ENCODE results near the gene ITGA11. TPM values are rescaled to one million over a fixed set of nuclear protein-coding genes. Genes with fewer than 3 reads are reported as not detected.

ITGA11 gene
- total RNA-seq, 3 donors from 2014 or later (not counting 1 experiment from before 2014, with no cell fraction given): not detected

DNA sequence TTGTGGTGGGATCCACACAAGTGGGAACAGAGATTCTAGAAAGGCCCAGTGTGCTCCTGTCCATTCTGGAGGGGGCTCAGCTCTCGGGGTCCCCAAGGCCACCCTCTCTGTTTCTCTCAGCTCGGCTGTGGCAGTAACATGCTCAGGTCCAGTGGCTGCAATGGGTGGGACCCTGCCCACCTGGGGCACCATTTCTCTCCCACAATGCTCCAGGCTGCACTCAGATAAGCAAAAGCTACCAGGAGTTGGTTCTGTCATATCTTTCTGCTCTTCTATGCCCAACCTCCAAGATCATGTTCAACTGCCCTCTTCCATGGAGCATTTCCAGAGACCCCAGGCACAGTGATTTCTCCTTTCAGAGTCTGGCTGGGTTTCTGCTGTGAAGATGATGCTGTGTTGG is 40.8 kb downstream of the ITGA11 start:
- Histone ChIP-seq H3K9me3 (ENCODE audit: control insufficient read depth, insufficient read depth, low read length) (no peaks in the 10 kb centered on the region), H3K27me3 (ENCODE audit: control insufficient read depth, insufficient read depth, low read length) (peaks cover 4% of the 10 kb centered on the region), H3K36me3 (ENCODE audit: control insufficient read depth, insufficient read depth, low read length) (no peaks in the 10 kb centered on the region), H3K4me1 (ENCODE audit: control insufficient read depth, insufficient read depth, low read length) (no peaks in the 10 kb centered on the region), H3K27ac (ENCODE audit: low read length) (no peak overlapping the region), H3K4me3 (ENCODE audit: low read length) (no peak overlapping the region)
- DNase-seq: peak in 1 of 2 donors; percentile 8
- Mint-ChIP-seq H3K4me3 (no peak overlapping the region), H3K27me3 (ENCODE audit: low read depth in 2 of 2) (peaks cover 25 to 42% of the 10 kb centered on the region in 2 donors), H3K9me3 (no peaks in the 10 kb centered on the region), H3K4me1 (no peaks in the 10 kb centered on the region), H3K36me3 (no peaks in the 10 kb centered on the region), H3K27ac (no peak overlapping the region)
- no peak for ATAC-seq
- TF ChIP-seq, protein P1, sequence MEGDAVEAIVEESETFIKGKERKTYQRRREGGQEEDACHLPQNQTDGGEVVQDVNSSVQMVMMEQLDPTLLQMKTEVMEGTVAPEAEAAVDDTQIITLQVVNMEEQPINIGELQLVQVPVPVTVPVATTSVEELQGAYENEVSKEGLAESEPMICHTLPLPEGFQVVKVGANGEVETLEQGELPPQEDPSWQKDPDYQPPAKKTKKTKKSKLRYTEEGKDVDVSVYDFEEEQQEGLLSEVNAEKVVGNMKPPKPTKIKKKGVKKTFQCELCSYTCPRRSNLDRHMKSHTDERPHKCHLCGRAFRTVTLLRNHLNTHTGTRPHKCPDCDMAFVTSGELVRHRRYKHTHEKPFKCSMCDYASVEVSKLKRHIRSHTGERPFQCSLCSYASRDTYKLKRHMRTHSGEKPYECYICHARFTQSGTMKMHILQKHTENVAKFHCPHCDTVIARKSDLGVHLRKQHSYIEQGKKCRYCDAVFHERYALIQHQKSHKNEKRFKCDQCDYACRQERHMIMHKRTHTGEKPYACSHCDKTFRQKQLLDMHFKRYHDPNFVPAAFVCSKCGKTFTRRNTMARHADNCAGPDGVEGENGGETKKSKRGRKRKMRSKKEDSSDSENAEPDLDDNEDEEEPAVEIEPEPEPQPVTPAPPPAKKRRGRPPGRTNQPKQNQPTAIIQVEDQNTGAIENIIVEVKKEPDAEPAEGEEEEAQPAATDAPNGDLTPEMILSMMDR (IDR thresholded peaks at IDR 0.05): no peak
- 81% methylated on average over 2 of the region's 2 CpGs for WGBS (ENCODE audit: insufficient coverage)
- intact Hi-C loops (cut with micrococcal nuclease): no loop called here

DNA sequence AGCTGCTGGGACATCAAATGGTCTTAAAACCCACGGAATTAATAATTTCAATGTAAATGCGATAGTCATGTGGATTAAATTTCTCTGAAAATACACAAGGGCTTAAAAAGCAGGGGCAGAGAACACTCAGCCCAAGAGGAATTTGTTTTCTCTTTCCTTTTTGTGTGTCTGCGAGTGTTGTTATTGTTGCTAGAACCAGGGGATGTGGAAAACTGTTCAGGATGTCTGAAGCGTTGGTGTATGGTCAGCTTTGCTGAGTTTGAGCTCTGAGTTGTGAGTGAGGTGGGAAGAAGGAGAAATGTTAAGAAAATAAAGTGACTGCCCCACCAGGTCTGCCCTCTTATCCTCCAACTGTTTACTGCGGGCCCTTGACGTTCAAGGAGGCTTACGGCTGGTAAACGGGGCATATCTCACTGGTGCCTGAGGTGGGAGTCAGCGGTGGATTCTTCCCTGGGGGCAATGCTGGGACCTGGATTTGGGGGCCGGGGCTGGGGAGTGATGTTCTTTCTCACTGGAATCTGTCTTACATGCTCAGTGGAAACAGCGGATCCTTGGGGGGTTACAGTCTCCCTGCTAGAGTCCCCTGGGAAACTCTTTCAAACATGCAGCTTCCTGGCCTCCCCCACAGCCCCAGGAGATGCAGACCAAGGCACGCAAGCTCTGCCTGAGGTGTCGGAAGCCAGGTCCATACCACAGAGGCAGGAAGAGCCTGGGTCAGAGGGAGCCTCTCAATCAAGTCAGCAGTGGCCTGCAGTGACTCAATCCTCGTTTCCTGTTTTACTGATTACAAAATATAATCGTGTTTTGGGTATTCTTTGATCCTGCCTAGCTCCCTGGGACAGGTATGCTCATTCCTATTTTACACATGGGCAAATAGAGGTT is 41.8 kb downstream of the ITGA11 start:
- no peak overlapping the region for H3K27ac Mint-ChIP-seq
- peaks cover 4% of the 10 kb centered on the region for H3K27me3 ChIP-seq (ENCODE audit: control insufficient read depth, insufficient read depth, low read length)

DNA sequence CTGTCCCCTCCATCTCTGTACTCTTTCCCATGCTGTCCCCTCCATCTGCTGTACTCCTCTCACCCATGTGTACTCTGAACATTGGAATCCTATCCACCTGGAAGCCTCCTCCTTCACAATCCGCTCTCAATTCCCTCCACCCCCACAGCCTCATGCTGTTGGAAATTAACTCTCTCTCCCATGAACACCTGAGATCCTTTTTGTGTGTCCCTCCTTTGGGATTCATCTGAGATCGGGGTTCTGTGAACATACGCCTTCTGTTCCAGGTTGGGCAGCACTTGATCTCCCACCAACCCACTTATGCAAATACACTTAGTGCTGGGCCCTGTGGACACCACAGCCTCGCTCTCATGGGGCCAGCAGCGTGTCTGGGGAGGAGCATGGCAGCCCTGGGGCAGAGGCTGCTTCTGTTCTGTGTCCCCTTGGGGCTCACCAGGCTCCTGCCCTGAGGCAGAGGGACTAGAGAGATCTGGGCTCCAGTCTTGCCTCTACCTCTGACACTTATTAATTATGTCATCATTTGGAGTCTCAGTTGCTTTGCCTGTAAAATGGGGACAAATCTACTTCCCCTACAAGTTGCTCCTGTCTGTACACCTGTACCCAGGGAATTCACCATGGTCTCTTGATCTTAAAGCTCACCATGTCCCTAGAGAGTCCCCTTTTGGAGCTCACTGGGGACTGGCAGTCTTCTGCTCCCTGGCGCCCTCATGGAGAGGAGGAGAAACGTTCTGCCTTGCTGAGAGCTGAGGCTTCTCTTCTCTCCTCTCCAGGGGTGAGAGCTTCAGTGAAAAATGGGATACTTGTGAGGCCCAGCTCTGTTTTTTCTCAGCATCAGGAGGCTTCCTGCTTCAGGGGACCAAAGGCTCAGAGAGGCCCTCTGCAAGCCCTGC is 42.7 kb downstream of the ITGA11 start:
- DNase-seq (peak in 1 of 2 donors; percentile 6), ATAC-seq (no peak)
- Mint-ChIP-seq H3K9me3 (no peaks in the 10 kb centered on the region), H3K4me1 (no peaks in the 10 kb centered on the region), H3K27ac (no peak overlapping the region), H3K4me3 (no peak overlapping the region), H3K36me3 (no peaks in the 10 kb centered on the region), H3K27me3 (ENCODE audit: low read depth in 2 of 2) (peaks cover 19 to 27% of the 10 kb centered on the region in 2 donors)
- Histone ChIP-seq H3K36me3 (ENCODE audit: control insufficient read depth, insufficient read depth, low read length) (no peaks in the 10 kb centered on the region), H3K27ac (ENCODE audit: low read length) (no peak overlapping the region), H3K9me3 (ENCODE audit: control insufficient read depth, insufficient read depth, low read length) (no peaks in the 10 kb centered on the region), H3K27me3 (ENCODE audit: control insufficient read depth, insufficient read depth, low read length) (peaks cover 4% of the 10 kb centered on the region), H3K4me3 (ENCODE audit: low read length) (no peak overlapping the region), H3K4me1 (ENCODE audit: control insufficient read depth, insufficient read depth, low read length) (no peaks in the 10 kb centered on the region)
- intact Hi-C loops (cut with micrococcal nuclease): no loop called here
- TF ChIP-seq, protein P1 (IDR thresholded peaks at IDR 0.05): no peak
- WGBS (ENCODE audit: insufficient coverage): 69% methylated on average over 7 of the region's 7 CpGs

More for the DNA sequence above, 41.8 kb downstream of the ITGA11 start:
- no peaks in the 10 kb centered on the region for H3K4me1 Mint-ChIP-seq
- TF ChIP-seq, protein P1 (IDR thresholded peaks at IDR 0.05): no peak
- no peaks in the 10 kb centered on the region for H3K4me1 ChIP-seq (ENCODE audit: control insufficient read depth, insufficient read depth, low read length)
- no peaks in the 10 kb centered on the region for H3K9me3 ChIP-seq (ENCODE audit: control insufficient read depth, insufficient read depth, low read length)
- intact Hi-C loops (cut with micrococcal nuclease): no loop called here
- no peaks in the 10 kb centered on the region for H3K36me3 ChIP-seq (ENCODE audit: control insufficient read depth, insufficient read depth, low read length)
- no peak overlapping the region for H3K4me3 Mint-ChIP-seq
- peaks cover 25 to 36% of the 10 kb centered on the region in 2 donors for H3K27me3 Mint-ChIP-seq (ENCODE audit: low read depth in 2 of 2)
- DNase-seq: peak in 1 of 2 donors; percentile 2
- H3K36me3 Mint-ChIP-seq: no peaks in the 10 kb centered on the region
- ATAC-seq: no peak
- no peak overlapping the region for H3K27ac ChIP-seq (ENCODE audit: low read length)
- H3K9me3 Mint-ChIP-seq: no peaks in the 10 kb centered on the region
- 58% methylated on average over 14 of the region's 15 CpGs for WGBS (ENCODE audit: insufficient coverage)
- no peak overlapping the region for H3K4me3 ChIP-seq (ENCODE audit: low read length)

All from natural killer cell (primary cell).